Left ventricle myocardium inferior (tissue), 1 donor: ENCODE results near the gene PNISR. TPM values are rescaled to one million over a fixed set of nuclear protein-coding genes. Genes with fewer than 3 reads are reported as not detected.
A peak's percentile ranks its signal among the peaks of the same experiment; 100 is the strongest.

Experiments
- DNase-seq: peaks from one replicate; pipeline ENCODE4 v3.0.0-alpha.2; 2020
- H3K27ac ChIP-seq: fragments of 200-600 bp; replicated peaks from 2 replicates; pipeline ENCODE4 v1.8.0; 2021
- H3K27me3 ChIP-seq: fragments of 200-600 bp; 2 replicates; pipeline ENCODE4 v1.8.0; 2021; ENCODE audit warnings: low read depth
- H3K36me3 ChIP-seq: fragments of 200-600 bp; 2 replicates; pipeline ENCODE4 v1.8.0; 2021
- H3K4me1 ChIP-seq: fragments of 200-600 bp; 2 replicates; pipeline ENCODE4 v1.8.0; 2021
- H3K4me3 ChIP-seq: fragments of 200-600 bp; 2 replicates; pipeline ENCODE4 v1.8.0; 2021; ENCODE audit warnings: mild to moderate bottlenecking, moderate library complexity
- H3K9me3 ChIP-seq: fragments of 200-600 bp; replicated peaks from 2 replicates; pipeline ENCODE4 v1.8.0; 2021
- intact Hi-C: fragments of 100-400 bp; cut with micrococcal nuclease; formaldehyde crosslinking; loops from one replicate; pipeline ENCODE4 v1.11.0; 2022
- total RNA-seq: library from RNA; stranded (reverse); fragmentation: NEBNext Ultra II Directional; extraction: Animal tissue kit (Norgen Biotek cat#: 25700); gene quantifications from one replicate; pipeline ENCODE4 v1.2.1, GENCODE V29; 2021
- TF ChIP-seq, protein P1 (sequence below): fragments of 200-600 bp; IDR thresholded peaks from 2 replicates; pipeline ENCODE4 v1.8.0; 2021; ENCODE audit warnings: antibody characterized with exemption, mild to moderate bottlenecking, borderline replicate concordance
- donor health status: DM: no; HTN: yes; CAD: no; lungs with severe emphysema.

Gene PNISR
- total RNA-seq, 1 donor from 2014 or later: 52.0 TPM

DNA sequence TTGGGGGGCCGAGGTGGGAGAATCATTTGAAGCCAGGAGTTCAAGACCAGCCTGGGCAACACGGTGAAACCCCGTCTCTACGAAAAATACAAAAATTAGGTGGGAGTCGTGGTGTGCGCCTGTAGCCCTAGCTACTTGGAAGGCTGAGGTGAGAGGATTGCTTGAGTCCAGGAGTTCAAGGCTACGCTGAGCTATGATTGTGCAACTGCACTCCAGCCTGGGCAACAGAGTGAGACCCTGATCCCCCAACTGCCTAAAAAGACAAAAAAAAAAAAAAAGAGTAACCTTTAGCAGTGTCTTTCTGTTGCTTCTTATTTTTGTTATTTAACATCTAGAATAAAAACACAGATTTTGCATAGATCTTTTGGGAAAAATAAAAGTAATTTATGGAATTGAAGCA lies 18.0 kb downstream of the PNISR start:
- TF ChIP-seq, protein P1, sequence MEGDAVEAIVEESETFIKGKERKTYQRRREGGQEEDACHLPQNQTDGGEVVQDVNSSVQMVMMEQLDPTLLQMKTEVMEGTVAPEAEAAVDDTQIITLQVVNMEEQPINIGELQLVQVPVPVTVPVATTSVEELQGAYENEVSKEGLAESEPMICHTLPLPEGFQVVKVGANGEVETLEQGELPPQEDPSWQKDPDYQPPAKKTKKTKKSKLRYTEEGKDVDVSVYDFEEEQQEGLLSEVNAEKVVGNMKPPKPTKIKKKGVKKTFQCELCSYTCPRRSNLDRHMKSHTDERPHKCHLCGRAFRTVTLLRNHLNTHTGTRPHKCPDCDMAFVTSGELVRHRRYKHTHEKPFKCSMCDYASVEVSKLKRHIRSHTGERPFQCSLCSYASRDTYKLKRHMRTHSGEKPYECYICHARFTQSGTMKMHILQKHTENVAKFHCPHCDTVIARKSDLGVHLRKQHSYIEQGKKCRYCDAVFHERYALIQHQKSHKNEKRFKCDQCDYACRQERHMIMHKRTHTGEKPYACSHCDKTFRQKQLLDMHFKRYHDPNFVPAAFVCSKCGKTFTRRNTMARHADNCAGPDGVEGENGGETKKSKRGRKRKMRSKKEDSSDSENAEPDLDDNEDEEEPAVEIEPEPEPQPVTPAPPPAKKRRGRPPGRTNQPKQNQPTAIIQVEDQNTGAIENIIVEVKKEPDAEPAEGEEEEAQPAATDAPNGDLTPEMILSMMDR: no peak
- Histone ChIP-seq H3K4me3 (no peak overlapping the region), H3K27me3 (no peaks in the 10 kb centered on the region), H3K36me3 (peaks cover 94% of the 10 kb centered on the region), H3K4me1 (peaks cover 14% of the 10 kb centered on the region), H3K9me3 (no peaks in the 10 kb centered on the region), H3K27ac (no peak overlapping the region)
- no peak for DNase-seq
- intact Hi-C loops: no loop called here

DNA sequence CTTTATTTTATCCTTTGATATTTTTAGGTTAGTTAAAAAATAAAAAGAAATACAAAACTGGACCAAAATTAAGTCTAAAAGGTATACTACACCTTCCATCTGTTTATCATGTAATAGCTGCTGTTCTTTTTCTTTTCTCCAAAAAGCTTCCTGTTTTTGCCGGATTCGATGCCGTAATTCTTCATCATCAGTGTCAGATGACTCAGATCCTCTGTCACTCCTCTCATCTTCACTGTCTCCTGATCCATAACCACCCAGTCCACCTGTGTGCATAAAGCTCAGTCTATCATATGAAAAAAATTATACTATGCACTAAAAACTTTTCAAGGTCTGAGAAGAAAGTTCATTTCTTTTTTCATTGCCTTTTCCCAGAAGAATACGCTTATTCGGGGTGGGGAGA lies 22.7 kb downstream of the PNISR start:
- H3K36me3 ChIP-seq: peaks cover 98% of the 10 kb centered on the region
- TF ChIP-seq, protein P1: no peak
- intact Hi-C loops: no loop called here

DNA sequence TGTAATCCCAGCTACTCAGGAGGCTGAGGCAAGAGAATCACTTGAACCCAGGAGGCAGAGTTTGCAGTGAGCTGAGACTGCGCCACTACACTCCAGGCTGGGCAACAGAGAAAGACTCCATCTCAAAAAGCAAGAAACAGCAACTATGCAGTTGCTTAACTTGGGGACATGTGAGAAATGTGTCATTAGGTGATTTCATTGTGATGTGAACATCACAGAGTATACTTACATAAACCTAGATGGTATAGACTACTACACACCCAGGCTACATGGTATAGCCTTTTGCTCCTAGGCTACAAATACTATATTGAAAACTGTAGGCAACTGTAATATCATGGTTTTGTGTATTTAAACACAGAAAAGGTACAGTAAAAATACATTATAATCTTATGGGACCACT lies 27.8 kb downstream of the PNISR start:
- intact Hi-C loops: no loop called here

More for the DNA sequence above, 22.7 kb downstream of the PNISR start:
- no peak overlapping the region for H3K27ac ChIP-seq
- no peaks in the 10 kb centered on the region for H3K27me3 ChIP-seq
- no peaks in the 10 kb centered on the region for H3K4me1 ChIP-seq
- no peak for DNase-seq
- no peaks in the 10 kb centered on the region for H3K9me3 ChIP-seq
- no peak overlapping the region for H3K4me3 ChIP-seq

DNA sequence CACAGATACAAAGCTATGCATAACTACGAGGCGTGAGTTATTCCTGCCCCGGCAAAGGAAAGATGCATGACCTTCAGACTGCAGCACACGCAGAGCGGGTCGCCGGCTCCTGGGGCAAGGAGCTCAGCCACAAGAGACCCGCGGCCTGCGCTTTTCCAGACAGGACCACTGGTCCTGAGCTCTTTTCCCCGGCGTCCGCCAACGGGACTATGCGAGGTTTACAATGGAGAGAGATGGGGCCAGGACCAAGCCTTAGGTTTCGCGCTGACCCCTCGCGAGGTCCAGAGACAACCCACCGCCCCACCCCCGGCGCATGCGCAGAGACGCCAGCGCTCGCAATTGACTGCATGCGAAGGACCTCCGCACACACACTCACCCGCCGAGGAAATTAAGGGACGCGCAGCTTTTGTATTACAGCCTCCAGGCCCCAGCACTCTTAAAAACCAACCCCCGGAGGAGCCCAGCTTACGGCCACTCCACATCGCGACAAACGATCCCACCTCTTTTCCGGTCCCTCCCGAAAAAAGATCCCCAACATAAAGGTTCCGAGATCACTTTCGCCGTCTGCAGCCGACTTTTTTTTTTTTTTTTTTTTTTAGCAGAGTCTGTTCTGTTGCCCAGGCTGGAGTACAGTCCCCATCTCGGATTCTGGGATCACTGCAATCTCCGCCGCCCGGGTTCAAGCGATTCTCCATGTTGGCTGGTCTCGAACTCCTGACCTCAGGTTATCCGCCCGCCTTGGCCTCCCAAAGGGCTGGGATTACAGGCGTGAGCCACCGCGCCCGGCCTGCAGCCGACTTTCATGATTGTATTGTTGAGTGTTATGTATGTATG lies 31.2 kb downstream of the PNISR start, which contains the start of gene COQ3:
Gene COQ3 (minus strand): TSS at position 498 of the 834 bp plus-strand sequence. CDS start 16 bp downstream, at position 482.
- TF ChIP-seq, protein P1: no peak
- Histone ChIP-seq H3K9me3 (no peaks in the 10 kb centered on the region), H3K27me3 (no peaks in the 10 kb centered on the region), H3K36me3 (peaks cover 19% of the 10 kb centered on the region), H3K4me1 (peaks cover 18% of the 10 kb centered on the region), H3K27ac (peak within 1 kb of the TSS; percentile 91), H3K4me3 (peak within 1 kb of the TSS; percentile 85)
- intact Hi-C loops: no loop called here
- DNase-seq: peak; percentile 79

More for the DNA sequence above, 27.8 kb downstream of the PNISR start:
- TF ChIP-seq, protein P1: no peak
- Histone ChIP-seq H3K36me3 (peaks cover 52% of the 10 kb centered on the region), H3K4me1 (peaks cover 18% of the 10 kb centered on the region), H3K27ac (no peak overlapping the region), H3K4me3 (no peak overlapping the region), H3K27me3 (no peaks in the 10 kb centered on the region), H3K9me3 (no peaks in the 10 kb centered on the region)
- DNase-seq: no peak

DNA sequence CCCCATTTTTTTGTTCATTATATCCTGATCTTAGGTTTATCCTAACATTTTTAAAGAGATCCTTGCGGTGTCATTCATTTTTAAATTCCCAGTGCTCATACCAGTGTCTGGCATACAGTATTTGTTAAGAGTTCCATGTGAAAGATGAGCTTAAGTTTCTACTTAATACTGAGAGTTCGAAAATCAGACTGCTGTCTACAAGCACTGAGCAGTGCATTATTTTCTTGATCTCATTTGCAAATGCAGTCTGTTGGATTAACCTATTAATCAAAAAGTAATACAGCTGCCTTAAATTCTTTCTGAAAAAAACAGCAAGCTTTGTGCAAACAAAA lies 31.8 kb downstream of the PNISR start:
- Histone ChIP-seq H3K27ac (peak overlapping the region; percentile 91), H3K27me3 (no peaks in the 10 kb centered on the region), H3K9me3 (no peaks in the 10 kb centered on the region), H3K36me3 (peaks cover 13% of the 10 kb centered on the region), H3K4me3 (peak overlapping the region; percentile 85), H3K4me1 (peaks cover 18% of the 10 kb centered on the region)
- TF ChIP-seq, protein P1: no peak
- DNase-seq: no peak
- intact Hi-C loops: no loop called here
